ENCODE measurements around the gene CFHR2. TPM values are rescaled to one million over a fixed set of nuclear protein-coding genes. Genes with fewer than 3 reads are reported as not detected.
"Not testable (repeated sequence)": the region's sequence is repeated elsewhere in the genome, so short reads cannot be mapped to it uniquely, and the experiment has no call there.

CFHR2 gene
- total RNA-seq, 2 experiments from 2014 or later: not detected

- DNase-seq: no peak
- H3K27me3 Mint-ChIP-seq: no peaks in the 10 kb centered on the region
- ChIA-PET POLR2A (no interaction called here), CTCF (no interaction called here)
- no peak for ATAC-seq
- H3K4me3 Mint-ChIP-seq: no peak overlapping the region
- intact Hi-C loops (cut with micrococcal nuclease): no loop called here
- no peaks in the 10 kb centered on the region for H3K36me3 Mint-ChIP-seq (ENCODE audit: low read depth)
- no peaks in the 10 kb centered on the region for H3K4me1 Mint-ChIP-seq (ENCODE audit: low read depth)
- H3K27ac Mint-ChIP-seq: no peak overlapping the region
- H3K9me3 Mint-ChIP-seq: peaks cover 2% of the 10 kb centered on the region
- TF ChIP-seq CTCF (IDR thresholded peaks at IDR 0.05): no peak
Observed at GRCh38 chr1:196960854-196961253, 17.3 kb downstream of the CFHR2 start.

GRCh38 chr1:196970182-196970581 is 26.6 kb downstream of the CFHR2 start:
- TF ChIP-seq CTCF (IDR thresholded peaks at IDR 0.05): no peak
- Mint-ChIP-seq H3K27ac (no peak overlapping the region), H3K9me3 (no peaks in the 10 kb centered on the region), H3K4me1 (ENCODE audit: low read depth) (no peaks in the 10 kb centered on the region), H3K36me3 (ENCODE audit: low read depth) (no peaks in the 10 kb centered on the region), H3K4me3 (no peak overlapping the region), H3K27me3 (no peaks in the 10 kb centered on the region)
- ChIA-PET CTCF (no interaction called here), POLR2A (no interaction called here)
- DNase-seq (no peak), ATAC-seq (no peak)
- intact Hi-C loops (cut with micrococcal nuclease): no loop called here

GRCh38 chr1:196976278-196976677 is 32.7 kb downstream of the CFHR2 start:
- intact Hi-C loops (cut with micrococcal nuclease): no loop called here
- CTCF ChIA-PET: no interaction called here
- H3K27me3 Mint-ChIP-seq: no peaks in the 10 kb centered on the region

GRCh38 chr1:196977278-196977677 is 33.7 kb downstream of the CFHR2 start, which contains the start of gene CFHR5:
CFHR5 (plus strand) TSS chr1:196977556; CDS start chr1:196977665, 109 bp downstream.
- CTCF ChIA-PET: no interaction called here
- TF ChIP-seq CTCF (IDR thresholded peaks at IDR 0.05): no peak
- H3K4me3 Mint-ChIP-seq: no peak within 1 kb of the TSS
- DNase-seq (no peak), ATAC-seq (no peak)
- H3K9me3 Mint-ChIP-seq: no peaks in the 10 kb centered on the region
- H3K27ac Mint-ChIP-seq: no peak within 1 kb of the TSS
- POLR2A ChIA-PET: no interaction called here
- intact Hi-C loops (cut with micrococcal nuclease): no loop called here
- no peaks in the 10 kb centered on the region for H3K4me1 Mint-ChIP-seq (ENCODE audit: low read depth)
- H3K27me3 Mint-ChIP-seq: no peaks in the 10 kb centered on the region
- no peaks in the 10 kb centered on the region for H3K36me3 Mint-ChIP-seq (ENCODE audit: low read depth)

More at GRCh38 chr1:196976278-196976677, 32.7 kb downstream of the CFHR2 start:
- Mint-ChIP-seq H3K36me3 (ENCODE audit: low read depth) (no peaks in the 10 kb centered on the region), H3K9me3 (no peaks in the 10 kb centered on the region), H3K27ac (no peak overlapping the region), H3K4me1 (ENCODE audit: low read depth) (no peaks in the 10 kb centered on the region), H3K4me3 (no peak overlapping the region)
- POLR2A ChIA-PET: no interaction called here
- ATAC-seq (no peak), DNase-seq (no peak)
- TF ChIP-seq CTCF (IDR thresholded peaks at IDR 0.05): no peak

GRCh38 chr1:196980859-196981258 is 37.3 kb downstream of the CFHR2 start:
- intact Hi-C loops (cut with micrococcal nuclease): no loop called here
- Mint-ChIP-seq H3K27me3 (peaks cover 1% of the 10 kb centered on the region), H3K36me3 (ENCODE audit: low read depth) (no peaks in the 10 kb centered on the region), H3K4me3 (no peak overlapping the region), H3K4me1 (ENCODE audit: low read depth) (no peaks in the 10 kb centered on the region), H3K9me3 (no peaks in the 10 kb centered on the region), H3K27ac (no peak overlapping the region)
- ChIA-PET CTCF (no interaction called here), POLR2A (no interaction called here)
- TF ChIP-seq CTCF (IDR thresholded peaks at IDR 0.05): no peak
- ATAC-seq (no peak), DNase-seq (no peak)

- H3K4me3 Mint-ChIP-seq; POLR2A ChIA-PET; intact Hi-C loops (cut with micrococcal nuclease); H3K27me3 Mint-ChIP-seq; H3K27ac Mint-ChIP-seq; H3K4me1 Mint-ChIP-seq (ENCODE audit: low read depth); DNase-seq; ATAC-seq; H3K36me3 Mint-ChIP-seq (ENCODE audit: low read depth); H3K9me3 Mint-ChIP-seq: not testable (repeated sequence)
- CTCF ChIA-PET: interaction anchor here (0.6 kb wide), 1 partner anchor 18 kb away, joined by 4 read pairs; no protein-coding TSS in a partner anchor
Observed at GRCh38 chr1:196982247-196982646, 38.7 kb downstream of the CFHR2 start.

- H3K4me1 Mint-ChIP-seq (ENCODE audit: low read depth); DNase-seq; ATAC-seq; H3K27me3 Mint-ChIP-seq; H3K36me3 Mint-ChIP-seq (ENCODE audit: low read depth); POLR2A ChIA-PET; intact Hi-C loops (cut with micrococcal nuclease); H3K4me3 Mint-ChIP-seq; CTCF ChIA-PET; H3K27ac Mint-ChIP-seq; H3K9me3 Mint-ChIP-seq: not testable (repeated sequence)
Observed at GRCh38 chr1:196991919-196992651, 48.5 kb downstream of the CFHR2 start.
